AG04450 (cell line): Measurements from ENCODE around the gene RBM39. TPM values are rescaled to one million over a fixed set of nuclear protein-coding genes. Genes with fewer than 3 reads are reported as not detected.
"Not testable (repeated sequence)": the region's sequence is repeated elsewhere in the genome, so short reads cannot be mapped to it uniquely, and the experiment has no call there.

Experiments used
- CTCF ChIA-PET: fragments of 300-600, 350-600 bp; formaldehyde crosslinking; extraction: SDS; loops from one replicate; lab custom pipeline; 2022; ENCODE audit warnings: antibody characterized with exemption, inconsistent platforms; lab: Charles Lee
- POLR2A ChIA-PET: fragments of 350-600 bp; formaldehyde crosslinking; extraction: SDS; loops from one replicate; lab custom pipeline; 2021; ENCODE audit warnings: antibody characterized with exemption, inconsistent platforms; lab: Yijun Ruan, JAX
- DNase-seq: peaks from one replicate; pipeline ENCODE4 v3.0.0-alpha.2; 2011; ENCODE audit warnings: low read depth, low spot score
- H3K27ac ChIP-seq: one replicate; pipeline ENCODE4 v1.5.1; 2012; ENCODE audit warnings: low read depth, low read length, control low read depth
- H3K27me3 ChIP-seq: one replicate; pipeline ENCODE4 v1.6.0; 2012; ENCODE audit warnings: low read length; ENCODE audit not compliant: control insufficient read depth, insufficient read depth
- H3K4me3 ChIP-seq: 2 replicates; pipeline ENCODE4 v1.5.1; 2011; ENCODE audit warnings: mild to moderate bottlenecking, low read depth, low read length, control low read depth
- H3K9me3 ChIP-seq: 2 replicates; pipeline ENCODE4 v1.5.1; 2012; ENCODE audit warnings: low read length; ENCODE audit not compliant: control insufficient read depth, insufficient read depth
- polyA plus RNA-seq: library from polyadenylated mRNA; depleted of rRNA; stranded (reverse); fragments of >200 nt; gene quantifications from 2 replicates; pipeline ENCODE4 v1.2.3, GENCODE V29; 2011
- TF ChIP-seq, protein P1 (sequence below): IDR thresholded peaks from 2 replicates; pipeline ENCODE4 v1.5.1; 2011; ENCODE audit warnings: low read depth, low read length, control low read depth, inconsistent platforms

RBM39 gene
- polyA plus RNA-seq, 1 experiment: 144 TPM

DNA sequence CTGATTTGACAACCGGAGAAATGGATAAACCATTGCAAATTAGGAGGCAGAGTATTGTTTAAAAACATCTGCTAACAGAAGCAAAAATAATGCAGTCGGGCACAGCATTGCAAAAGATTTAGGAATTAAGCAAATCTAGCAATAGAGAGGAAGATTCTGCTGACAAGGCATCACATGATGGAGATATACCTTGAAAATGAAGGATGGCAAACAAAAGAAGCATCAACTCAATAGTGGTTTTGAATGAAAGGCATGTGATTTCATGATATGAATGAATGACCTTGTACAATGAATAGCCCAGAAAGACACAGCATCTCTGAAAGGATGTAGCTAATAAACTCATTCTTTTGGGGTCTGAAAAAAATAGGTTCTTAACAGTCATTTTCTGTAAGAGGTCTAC, 8.6 kb upstream of the RBM39 start:
- ChIA-PET POLR2A (interaction anchor here (1.4 kb wide), 1 partner anchor 8 kb away, joined by 4 read pairs; the partner anchor contains the start of gene RBM39), CTCF (no interaction called here)
- H3K27ac ChIP-seq: no peak overlapping the region
- H3K4me3 ChIP-seq: no peak overlapping the region
- TF ChIP-seq, protein P1, sequence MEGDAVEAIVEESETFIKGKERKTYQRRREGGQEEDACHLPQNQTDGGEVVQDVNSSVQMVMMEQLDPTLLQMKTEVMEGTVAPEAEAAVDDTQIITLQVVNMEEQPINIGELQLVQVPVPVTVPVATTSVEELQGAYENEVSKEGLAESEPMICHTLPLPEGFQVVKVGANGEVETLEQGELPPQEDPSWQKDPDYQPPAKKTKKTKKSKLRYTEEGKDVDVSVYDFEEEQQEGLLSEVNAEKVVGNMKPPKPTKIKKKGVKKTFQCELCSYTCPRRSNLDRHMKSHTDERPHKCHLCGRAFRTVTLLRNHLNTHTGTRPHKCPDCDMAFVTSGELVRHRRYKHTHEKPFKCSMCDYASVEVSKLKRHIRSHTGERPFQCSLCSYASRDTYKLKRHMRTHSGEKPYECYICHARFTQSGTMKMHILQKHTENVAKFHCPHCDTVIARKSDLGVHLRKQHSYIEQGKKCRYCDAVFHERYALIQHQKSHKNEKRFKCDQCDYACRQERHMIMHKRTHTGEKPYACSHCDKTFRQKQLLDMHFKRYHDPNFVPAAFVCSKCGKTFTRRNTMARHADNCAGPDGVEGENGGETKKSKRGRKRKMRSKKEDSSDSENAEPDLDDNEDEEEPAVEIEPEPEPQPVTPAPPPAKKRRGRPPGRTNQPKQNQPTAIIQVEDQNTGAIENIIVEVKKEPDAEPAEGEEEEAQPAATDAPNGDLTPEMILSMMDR: no peak
- H3K9me3 ChIP-seq: no peaks in the 10 kb centered on the region
- peaks cover 11% of the 10 kb centered on the region for H3K27me3 ChIP-seq
- no peak for DNase-seq

DNA sequence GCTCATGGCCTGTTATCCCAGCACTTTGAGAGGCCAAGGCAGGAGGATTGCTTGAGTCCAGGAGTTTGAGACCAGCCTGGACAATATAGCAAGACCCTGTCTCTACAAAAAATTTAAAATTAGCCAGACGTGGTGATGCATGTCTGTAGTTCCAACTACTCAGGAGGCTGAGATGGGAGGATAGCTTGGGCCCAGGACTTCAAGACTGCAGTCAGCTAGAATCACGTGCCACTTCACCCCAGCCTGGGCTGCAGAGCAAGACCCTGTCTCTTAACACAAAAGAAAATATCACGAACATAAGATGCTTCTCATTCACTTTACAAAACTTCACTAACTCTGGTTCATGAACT, 2.4 kb upstream of the RBM39 start:
- not testable (repeated sequence) for DNase-seq, H3K27ac ChIP-seq, H3K27me3 ChIP-seq, H3K9me3 ChIP-seq, H3K4me3 ChIP-seq
- ChIA-PET CTCF (interaction anchor here (0.8 to 1.1 kb wide), 2 partner anchors 9 to 210 kb away, joined by 3 to 6 read pairs; partner anchors contain the start of gene SCAND1), POLR2A (interaction anchor here (0.7 to 1.3 kb wide), 3 partner anchors 10 to 210 kb away, joined by 3 to 4 read pairs (median 4); partner anchors contain the start of gene SCAND1)

DNA sequence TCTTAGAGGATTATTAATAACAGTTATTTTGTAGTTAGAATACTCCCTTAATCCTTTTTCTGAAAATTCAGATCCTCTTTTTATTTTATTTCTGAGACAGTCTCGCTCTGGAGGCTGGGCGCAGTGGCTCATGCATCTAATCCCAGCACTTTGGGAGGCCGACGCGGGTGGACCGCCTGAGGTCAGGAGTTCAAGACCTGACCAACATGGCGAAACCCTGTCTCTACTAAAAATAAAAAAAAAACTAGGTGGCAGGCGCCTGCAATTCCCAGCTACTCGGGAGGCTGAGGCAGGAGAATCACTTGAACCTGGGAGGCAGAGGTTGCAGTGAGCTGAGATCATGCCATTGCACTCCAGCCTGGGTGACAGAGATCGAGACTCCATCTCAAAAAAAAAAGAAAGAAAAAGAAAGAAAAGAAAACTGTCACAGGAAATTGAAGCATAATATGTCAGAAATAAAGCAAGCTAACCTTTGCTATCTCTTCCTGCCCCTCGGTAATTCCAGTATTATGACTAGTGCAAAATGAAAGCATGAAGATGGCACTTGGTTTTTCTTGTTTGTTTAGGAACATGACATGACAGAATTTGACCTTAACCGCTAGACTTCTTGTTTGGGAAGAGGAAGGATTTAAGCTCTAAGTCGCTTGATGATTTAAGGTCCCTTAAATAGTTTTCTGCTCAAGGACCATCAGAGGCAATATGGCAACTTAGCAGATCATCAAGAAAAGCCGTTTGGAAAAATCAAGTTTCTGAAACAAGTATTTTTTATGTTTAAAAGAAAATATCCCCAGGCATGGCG, 1.8 kb upstream of the RBM39 start:
- Histone ChIP-seq H3K27me3 (no peaks in the 10 kb centered on the region), H3K27ac (no peak overlapping the region), H3K4me3 (no peak overlapping the region), H3K9me3 (peaks cover 4% of the 10 kb centered on the region; the same call in 1 of the 2 replicates)
- ChIA-PET POLR2A (interaction anchor here (0.6 to 2.6 kb wide), 5 partner anchors 11 to 210 kb away, joined by 3 to 71 read pairs (median 4); partner anchors contain the start of gene SCAND1), CTCF (interaction anchor here (0.8 to 1.1 kb wide), 2 partner anchors 9 to 210 kb away, joined by 3 to 6 read pairs; partner anchors contain the start of gene SCAND1)
- TF ChIP-seq, protein P1: no peak
- DNase-seq: no peak

DNA sequence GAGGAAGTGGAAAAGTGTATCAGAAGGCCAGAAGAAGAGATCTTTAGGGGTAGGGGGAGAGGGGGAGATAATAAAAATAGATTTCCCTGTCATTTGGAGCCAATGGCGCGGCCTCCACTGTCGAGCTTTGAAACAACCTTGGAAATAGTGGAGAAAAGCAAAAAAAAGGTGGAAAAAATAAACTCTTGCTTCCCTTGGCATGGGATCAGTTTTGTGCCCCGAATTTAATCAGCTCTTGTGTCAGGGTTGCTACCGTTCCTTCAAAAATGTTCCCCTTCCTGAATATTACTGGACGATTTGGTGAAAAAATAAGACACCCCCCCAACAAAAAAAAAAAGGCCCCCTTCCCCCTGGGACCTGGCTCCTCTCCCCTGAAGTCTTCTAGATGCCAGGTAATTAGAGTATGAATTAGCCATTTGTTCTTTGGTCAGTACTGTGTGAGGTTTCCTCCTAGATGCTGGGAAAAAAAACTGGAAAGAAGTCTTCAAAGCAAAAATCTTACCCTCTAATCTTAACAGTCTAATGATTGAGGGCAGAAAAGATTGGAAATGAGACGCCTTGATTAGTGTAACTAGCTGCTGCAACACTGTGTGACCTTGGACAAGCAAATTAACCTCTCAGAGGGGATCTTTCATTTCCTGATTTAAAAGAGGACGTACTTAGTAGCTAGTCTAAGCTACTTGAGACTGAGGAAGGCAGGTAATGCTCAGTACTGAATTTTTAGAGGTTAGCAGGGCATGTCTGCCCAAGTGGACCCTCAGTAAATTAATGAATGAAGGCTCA, 872 bp upstream of the RBM39 start:
- Histone ChIP-seq H3K4me3 (peak overlapping the region; percentile 77), H3K27ac (peak overlapping the region; percentile 91), H3K9me3 (peaks cover 4% of the 10 kb centered on the region; the same call in 1 of the 2 replicates), H3K27me3 (no peaks in the 10 kb centered on the region)
- CTCF ChIA-PET: interaction anchor here (0.9 to 1.3 kb wide), 4 partner anchors 24 to 141 kb away, joined by 3 to 4 read pairs (median 3); no protein-coding TSS in a partner anchor
- POLR2A ChIA-PET: interaction anchor here (0.6 to 2.6 kb wide), 42 partner anchors 8 to 725 kb away, joined by 3 to 71 read pairs (median 5); partner anchors contain the start of genes NFS1, PHF20, ROMO1 and SCAND1
- TF ChIP-seq, protein P1: no peak
- DNase-seq: no peak
